Breast epithelium (tissue), 4 donors: ENCODE results near the gene QSOX1. TPM values are rescaled to one million over a fixed set of nuclear protein-coding genes. Genes with fewer than 3 reads are reported as not detected.

Experiments used
- DNase-seq, 2 donors: peaks; one replicate each; pipeline ENCODE4 v3.0.0-alpha.2; 2019; ENCODE audit warnings: low spot score in 2 of 2
- H3K27ac ChIP-seq, 2 donors: fragments of 200-600 bp; sonication (generic) in 1 of 2; one replicate each; pipeline ENCODE4 v1.5.1; 2016 to 2019; ENCODE audit warnings: mild to moderate bottlenecking in 1 of 2
- H3K27me3 ChIP-seq, 2 donors: fragments of 200-600 bp; sonication (generic) in 1 of 2; one replicate each; pipeline versions ENCODE4 v1.5.1 to v1.6.0; 2017 to 2019; ENCODE audit warnings: control low read depth in 1 of 2, mild to moderate bottlenecking in 1 of 2
- H3K36me3 ChIP-seq: fragments of 200-600 bp; one replicate; pipeline ENCODE4 v1.5.1; 2019
- H3K4me1 ChIP-seq, 2 donors: fragments of 200-600 bp; sonication (generic); one replicate each; pipeline ENCODE4 v1.5.1; 2016 to 2019; ENCODE audit warnings: control low read depth in 1 of 2
- H3K4me3 ChIP-seq, 3 donors: fragments of 200-600 bp; sonication (generic); 1 replicate in 2 of 3; 2 replicates in 1 of 3; pipeline ENCODE4 v1.5.1; 2016 to 2019; ENCODE audit warnings: mild to moderate bottlenecking in 3 of 3, moderate library complexity in 2 of 3
- H3K9me3 ChIP-seq, 2 donors: fragments of 200-600 bp; sonication (generic) in 1 of 2; one replicate each; pipeline ENCODE4 v1.5.1; 2016 to 2019; ENCODE audit warnings: control low read depth in 1 of 2
- CTCF ChIP-seq, 3 donors: fragments of 450-650 bp; IDR thresholded peaks; one replicate each; pipeline ENCODE4 v1.5.1; 2016 to 2017; ENCODE audit warnings: antibody characterized with exemption in 3 of 3, mild to moderate bottlenecking in 3 of 3, moderate library complexity in 3 of 3
- POLR2A ChIP-seq: fragments of 450-650 bp; IDR thresholded peaks from one replicate; pipeline ENCODE4 v1.6.1; 2016; ENCODE audit warnings: antibody characterized with exemption, mild to moderate bottlenecking, moderate library complexity
- POLR2AphosphoS5 ChIP-seq, 3 donors: sonication (generic); formaldehyde crosslinking; IDR thresholded peaks; one replicate each; pipeline ENCODE4 v1.6.1; 2017; ENCODE audit warnings: antibody characterized with exemption in 3 of 3
- intact Hi-C: fragments of 100-400 bp; cut with DNase I; formaldehyde crosslinking; loops from one replicate; pipeline ENCODE4 v1.15.1; 2023; ENCODE audit warnings: low total_unique reads
- total RNA-seq, 3 donors: library from RNA; depleted of rRNA; stranded (reverse); fragments of >200 nt; gene quantifications; one replicate each; pipeline ENCODE4 v1.1.0, GENCODE V29; 2016

The QSOX1 gene
- total RNA-seq, 3 donors from 2014 or later = 43.3 to 85.5 (median 67.5) TPM

DNA sequence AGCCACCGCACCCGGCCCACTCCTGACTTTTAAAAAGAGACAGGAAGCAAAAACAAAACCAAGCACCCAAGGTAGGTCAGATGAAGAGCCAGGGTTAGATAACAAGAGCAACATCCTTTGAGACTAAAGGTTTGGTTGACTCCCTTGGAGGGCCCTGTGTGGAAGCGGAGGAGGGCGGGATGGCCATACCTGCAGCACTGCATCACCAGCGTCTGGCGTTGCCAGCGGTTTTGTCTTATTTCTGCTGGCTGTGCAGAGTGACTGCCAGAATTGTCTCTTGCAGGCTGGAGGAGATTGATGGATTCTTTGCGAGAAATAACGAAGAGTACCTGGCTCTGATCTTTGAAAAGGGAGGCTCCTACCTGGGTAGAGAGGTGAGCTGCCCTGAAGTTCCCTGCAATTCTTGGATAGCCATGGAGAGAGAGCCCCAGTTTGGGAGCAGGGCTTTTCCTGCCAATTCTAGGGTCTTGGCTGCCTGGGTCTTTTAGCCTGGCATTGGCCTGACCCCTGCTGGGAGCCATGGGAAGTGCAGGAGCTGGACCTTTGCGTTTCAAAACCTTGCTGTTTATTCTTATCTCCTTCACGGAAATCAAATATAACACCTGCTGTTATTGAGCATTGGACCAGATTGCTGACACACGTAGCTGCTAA is 24.0 kb downstream of the QSOX1 start:
- no peak for DNase-seq
- intact Hi-C loops = no loop called here
- TF ChIP-seq POLR2AphosphoS5 (IDR thresholded peaks at IDR 0.05) (no peak), CTCF (IDR thresholded peaks at IDR 0.05) (peak; percentile 72 to 87 (median 85)), POLR2A (no peak)
- Histone ChIP-seq H3K27ac (no peak overlapping the region), H3K9me3 (no peaks in the 10 kb centered on the region), H3K4me3 (no peak overlapping the region), H3K4me1 (no peaks in the 10 kb centered on the region), H3K36me3 (no peaks in the 10 kb centered on the region), H3K27me3 (no peaks in the 10 kb centered on the region)

DNA sequence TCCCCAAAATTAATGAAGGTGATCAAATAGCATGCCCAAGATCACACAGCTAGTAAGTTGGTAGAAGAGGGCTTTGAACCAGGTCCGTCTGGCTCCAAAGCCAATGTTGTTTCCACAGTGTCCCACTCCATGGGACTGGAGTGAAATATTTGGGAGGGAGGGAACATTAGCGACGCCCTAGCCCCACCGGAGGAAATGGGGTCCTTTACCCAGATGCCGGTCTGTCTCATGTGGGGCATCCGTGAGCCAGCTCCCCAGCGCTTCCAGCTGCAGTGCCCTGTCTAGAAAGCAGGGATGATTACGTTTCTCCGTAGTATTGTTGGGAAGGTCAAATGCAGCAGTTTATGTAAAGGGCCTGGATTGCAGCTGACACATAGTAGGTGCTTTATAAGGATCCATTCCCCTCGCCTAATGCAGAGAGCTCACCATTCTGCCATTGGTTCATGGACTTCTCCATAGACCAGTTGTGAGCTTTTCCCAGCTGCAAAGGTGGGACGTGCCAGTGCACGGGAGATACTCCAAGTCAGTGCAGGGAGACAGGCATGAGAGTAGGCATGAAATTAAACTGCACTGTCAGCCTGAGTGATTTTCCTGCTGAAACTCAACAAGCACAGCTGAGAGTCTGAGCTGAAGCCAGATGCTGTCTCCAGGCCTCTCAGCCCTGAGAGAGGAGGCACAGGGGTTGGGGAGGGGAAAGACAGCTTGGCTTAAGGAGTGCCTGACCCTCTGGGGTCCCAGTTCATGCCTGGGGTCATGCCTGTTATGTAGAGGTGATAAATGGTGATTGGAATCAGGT is 24.7 kb downstream of the QSOX1 start:
- no peaks in the 10 kb centered on the region for H3K36me3 ChIP-seq
- H3K27ac ChIP-seq = no peak overlapping the region
- no peaks in the 10 kb centered on the region for H3K9me3 ChIP-seq
- TF ChIP-seq POLR2A = no peak
- no peak for TF ChIP-seq POLR2AphosphoS5 (IDR thresholded peaks at IDR 0.05)
- no peak for TF ChIP-seq CTCF (IDR thresholded peaks at IDR 0.05)
- no peaks in the 10 kb centered on the region for H3K4me1 ChIP-seq
- no peak overlapping the region for H3K4me3 ChIP-seq
- H3K27me3 ChIP-seq = no peaks in the 10 kb centered on the region
- DNase-seq = no peak
- intact Hi-C loops = no loop called here

DNA sequence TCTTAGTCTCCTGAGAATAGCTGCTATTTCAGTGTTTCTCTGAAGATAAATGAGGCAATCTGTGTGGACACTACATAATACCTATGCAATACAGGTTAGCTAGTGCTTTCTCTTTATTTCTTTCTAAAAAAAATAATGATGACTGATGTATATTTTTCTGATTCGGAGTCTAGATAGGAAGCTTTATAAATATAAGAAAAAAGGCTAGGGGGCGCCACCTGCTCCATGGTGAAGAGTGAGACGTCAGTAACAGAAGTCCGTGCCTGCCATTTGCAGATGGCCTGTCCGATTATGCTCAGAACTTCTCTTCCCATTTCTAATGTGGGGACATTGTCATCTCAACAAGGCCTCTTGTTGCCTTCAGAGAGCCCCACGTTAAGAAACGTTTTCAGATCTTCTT is 26.4 kb downstream of the QSOX1 start:
- H3K4me3 ChIP-seq = no peak overlapping the region
- intact Hi-C loops = no loop called here
- no peak overlapping the region for H3K27ac ChIP-seq
- H3K9me3 ChIP-seq = no peaks in the 10 kb centered on the region
- TF ChIP-seq CTCF (IDR thresholded peaks at IDR 0.05) (no peak), POLR2A (no peak), POLR2AphosphoS5 (IDR thresholded peaks at IDR 0.05) (no peak)
- H3K4me1 ChIP-seq = no peaks in the 10 kb centered on the region
- no peaks in the 10 kb centered on the region for H3K36me3 ChIP-seq
- no peaks in the 10 kb centered on the region for H3K27me3 ChIP-seq
- no peak for DNase-seq

DNA sequence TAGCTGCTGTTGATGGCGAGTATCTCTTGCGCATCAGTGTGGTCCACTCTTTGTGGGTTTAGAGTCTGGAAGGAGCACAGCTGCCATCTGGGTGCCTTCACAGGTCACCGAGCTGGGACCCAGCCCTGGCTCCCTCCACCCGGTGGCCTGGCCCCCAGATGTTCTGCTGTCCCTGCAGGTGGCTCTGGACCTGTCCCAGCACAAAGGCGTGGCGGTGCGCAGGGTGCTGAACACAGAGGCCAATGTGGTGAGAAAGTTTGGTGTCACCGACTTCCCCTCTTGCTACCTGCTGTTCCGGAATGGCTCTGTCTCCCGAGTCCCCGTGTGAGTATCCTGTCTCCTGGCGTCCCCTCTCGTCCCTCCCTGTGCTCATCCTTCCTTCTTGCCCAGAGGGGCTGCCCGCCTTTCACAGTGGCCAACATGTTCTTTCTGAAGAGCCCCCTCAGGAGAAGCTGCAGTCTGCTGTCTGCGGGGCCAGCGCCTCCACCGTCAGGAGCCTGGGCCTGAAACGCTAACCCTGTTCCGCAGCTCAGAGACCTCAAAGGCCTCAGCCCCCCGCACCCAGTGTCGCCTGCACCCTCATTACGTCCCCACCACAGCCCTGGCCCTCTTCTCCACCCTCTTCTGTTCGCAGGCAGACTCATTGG is 27.4 kb downstream of the QSOX1 start:
- Histone ChIP-seq H3K27me3 (no peaks in the 10 kb centered on the region), H3K36me3 (no peaks in the 10 kb centered on the region), H3K9me3 (no peaks in the 10 kb centered on the region)

More for the DNA sequence above, 27.4 kb downstream of the QSOX1 start:
- DNase-seq = no peak
- Histone ChIP-seq H3K27ac (no peak overlapping the region), H3K4me3 (no peak overlapping the region), H3K4me1 (no peaks in the 10 kb centered on the region)
- intact Hi-C loops = no loop called here
- TF ChIP-seq POLR2A (no peak), POLR2AphosphoS5 (IDR thresholded peaks at IDR 0.05) (no peak), CTCF (IDR thresholded peaks at IDR 0.05) (no peak)
